Daoy (cell line): ENCODE measurements around the gene ZNF197. TPM values are rescaled to one million over a fixed set of nuclear protein-coding genes. Genes with fewer than 3 reads are reported as not detected.
"Not testable (repeated sequence)": the region's sequence is repeated elsewhere in the genome, so short reads cannot be mapped to it uniquely, and the experiment has no call there.

Source experiments
- DNase-seq: peaks from one replicate; pipeline ENCODE4 v3.0.0-alpha.2; 2015; ENCODE audit warnings: low read depth
- total RNA-seq: library from RNA; depleted of rRNA; stranded (reverse); fragments of >200 nt; shearing (Covaris generic); gene quantifications from 2 replicates; pipeline ENCODE4 v1.2.3, GENCODE V29; 2014; rRNA removed

The ZNF197 gene
- total RNA-seq, 1 experiment from 2014 or later = 11.1 TPM

- no peak for DNase-seq
Measured at GRCh38 chr3:44661189-44661588, 36.4 kb downstream of the ZNF197 start.

GRCh38 chr3:44665173-44665572 lies 40.3 kb downstream of the ZNF197 start:
- DNase-seq = no peak

GRCh38 chr3:44666346-44666745 lies 41.5 kb downstream of the ZNF197 start:
- no peak for DNase-seq

- no peak for DNase-seq
Measured at GRCh38 chr3:44669760-44670159, 44.9 kb downstream of the ZNF197 start.

GRCh38 chr3:44673466-44673865 lies 48.6 kb downstream of the ZNF197 start:
- not testable (repeated sequence) for DNase-seq

- no peak for DNase-seq
Measured at GRCh38 chr3:44674211-44674610, 49.4 kb downstream of the ZNF197 start.

GRCh38 chr3:44678480-44679116 lies 53.8 kb downstream of the ZNF197 start:
- DNase-seq = no peak

GRCh38 chr3:44680921-44681455 lies 56.2 kb downstream of the ZNF197 start:
- DNase-seq = no peak

- DNase-seq = no peak
Measured at GRCh38 chr3:44682182-44682896, 57.5 kb downstream of the ZNF197 start.

GRCh38 chr3:44685128-44685800 lies 60.4 kb downstream of the ZNF197 start:
- peak; percentile 72 for DNase-seq

GRCh38 chr3:44687898-44688297 lies 63.1 kb downstream of the ZNF197 start:
- no peak for DNase-seq

Other genes with a start within 250 kb of the ZNF197 start
- gene ZNF445, start 147.4 kb upstream of the ZNF197 start, total RNA-seq = 2.6 and 4.9 TPM in 2 replicates
- 2.1 and 2.2 TPM in 2 replicates for gene ZKSCAN7, start 69.8 kb upstream of the ZNF197 start, total RNA-seq
- 0.60 and 0.91 TPM in 2 replicates for gene ZNF660, start 40.1 kb upstream of the ZNF197 start, total RNA-seq
- 13.7 and 17.4 TPM in 2 replicates for gene ZNF35, start 23.7 kb downstream of the ZNF197 start, total RNA-seq
- gene ZNF502, start 87.6 kb downstream of the ZNF197 start, total RNA-seq = 3.6 and 5.7 TPM in 2 replicates
- 1.3 and 2.7 TPM in 2 replicates for gene ZNF501, start 104.6 kb downstream of the ZNF197 start, total RNA-seq
- 17.5 and 21.8 TPM in 2 replicates for gene KIAA1143, start 136.6 kb downstream of the ZNF197 start, total RNA-seq
- gene KIF15, start 136.8 kb downstream of the ZNF197 start, total RNA-seq = 20.4 and 38.3 TPM in 2 replicates
- 8.5 and 11.6 TPM in 2 replicates for gene TMEM42, start 236.9 kb downstream of the ZNF197 start, total RNA-seq
- 0.17 and 0.51 TPM in 2 replicates for gene TGM4, start 249.6 kb downstream of the ZNF197 start, total RNA-seq